HCT116 (cell line): ENCODE data around the gene DR1. TPM values are rescaled to one million over a fixed set of nuclear protein-coding genes. Genes with fewer than 3 reads are reported as not detected.

ENCODE experiments used
- ATAC-seq: fragments of 200-7000 bp; cut with Tn5 transposase; 2 replicates; pipeline ENCODE4 v1.9.1; 2020; ENCODE audit warnings: mild to moderate bottlenecking, moderate library complexity
- BruUV-seq: library from RNA; stranded (reverse); fragments of 400-500 nt; replicated peaks from 2 replicates; lab custom pipeline; 2021; lab: Mats Ljungman, UMichigan
- CTCF ChIA-PET: fragments of 300-600 bp; sonication (Branson Sonifier 250); formaldehyde crosslinking; loops from one replicate; lab custom pipeline; 2021; ENCODE audit warnings: antibody characterized with exemption; lab: Charles Lee
- POLR2A ChIA-PET: fragments of 300-600, 350-600 bp; sonication (Branson Sonifier 250); formaldehyde crosslinking; loops from one replicate; lab custom pipeline; 2021; ENCODE audit warnings: antibody characterized with exemption; lab: Charles Lee
- RAD21 ChIA-PET, 2 experiments: fragments of 300-600 bp; sonication (Branson Sonifier 250); formaldehyde crosslinking; loops; one replicate each; lab custom pipeline; 2023; ENCODE audit warnings: low total read pairs in 2 of 2; ENCODE audit not compliant: uncharacterized antibody in 2 of 2, unreplicated experiment in 2 of 2, low non-redundant PET in 1 of 2; lab: Charles Lee
- DNase-seq: peaks from one replicate; pipeline ENCODE4 v3.0.0-alpha.2; 2010; ENCODE audit warnings: low read depth, low spot score
- H2AFZ ChIP-seq: fragments of 200-600 bp; shearing (Covaris generic), sonication (generic); 2 replicates; pipeline ENCODE4 v1.6.1; 2017; ENCODE audit warnings: low read depth, mixed run types, mixed read lengths, antibody characterized with exemption, low read length; ENCODE audit not compliant: poor library complexity, severe bottlenecking
- H3K27ac ChIP-seq: 2 replicates; pipeline ENCODE4 v1.5.1; 2012; ENCODE audit warnings: low read depth, low read length
- H3K27me3 ChIP-seq: fragments of 200-600 bp; sonication (generic); 2 replicates; pipeline ENCODE4 v1.6.1; 2016; ENCODE audit warnings: mixed run types, low read length, mixed read lengths; ENCODE audit not compliant: insufficient read depth
- H3K36me3 ChIP-seq, 2 experiments: fragments of 200-500 bp in 1 of 2; fragments of 200-600 bp in 1 of 2; sonication (Bioruptor generic) in 1 of 2; sonication (generic) in 1 of 2; 2 replicates each; pipeline versions ENCODE4 v1.5.1 to v1.6.1; 2014 to 2016; ENCODE audit warnings: low read length in 2 of 2, inconsistent platforms in 1 of 2, mixed read lengths in 1 of 2, mixed run types in 1 of 2; ENCODE audit not compliant: insufficient read depth in 2 of 2, control insufficient read depth in 1 of 2
- H3K4me1 ChIP-seq, 2 experiments: fragments of 200-600 bp in 1 of 2; sonication (generic) in 1 of 2; 2 replicates each; pipeline versions ENCODE4 v1.5.1 to v1.6.1; 2012 to 2017; ENCODE audit warnings: low read length in 2 of 2, inconsistent platforms in 1 of 2, mild to moderate bottlenecking in 1 of 2, mixed read lengths in 1 of 2, mixed run types in 1 of 2, moderate library complexity in 1 of 2; ENCODE audit not compliant: insufficient read depth in 2 of 2, control insufficient read depth in 1 of 2
- H3K4me2 ChIP-seq: fragments of 200-600 bp; sonication (generic); 2 replicates; pipeline ENCODE4 v1.6.1; 2017; ENCODE audit warnings: mixed run types, low read length, mixed read lengths
- H3K4me3 ChIP-seq, 2 experiments: fragments of 200-600 bp in 1 of 2; sonication (generic) in 1 of 2; replicated peaks in 1 of 2; 2 replicates each; pipeline ENCODE4 v1.5.1; 2011 to 2016; ENCODE audit warnings: low read length in 2 of 2, control low read depth in 1 of 2, low read depth in 1 of 2, mild to moderate bottlenecking in 1 of 2, mixed read lengths in 1 of 2, mixed run types in 1 of 2
- H3K79me2 ChIP-seq: fragments of 200-600 bp; sonication (generic); 2 replicates; pipeline ENCODE4 v1.6.1; 2017; ENCODE audit warnings: mild to moderate bottlenecking, mixed run types, low read length, moderate library complexity, mixed read lengths; ENCODE audit not compliant: insufficient read depth
- H3K9ac ChIP-seq: fragments of 200-600 bp; sonication (generic); 2 replicates; pipeline ENCODE4 v1.6.1; 2016; ENCODE audit warnings: low read length, mixed read lengths
- H3K9me2 ChIP-seq: fragments of 200-600 bp; sonication (generic), shearing (Covaris generic); 2 replicates; pipeline ENCODE4 v1.6.1; 2017; ENCODE audit warnings: mixed run types, mild to moderate bottlenecking, moderate library complexity; ENCODE audit not compliant: insufficient read depth
- H3K9me3 ChIP-seq, 2 experiments: fragments of 200-500 bp in 1 of 2; fragments of 200-600 bp in 1 of 2; sonication (Bioruptor generic) in 1 of 2; sonication (generic) in 1 of 2; 2 replicates each; pipeline ENCODE4 v1.6.1; 2014 to 2017; ENCODE audit warnings: low read length in 2 of 2, mixed read lengths in 2 of 2, inconsistent platforms in 1 of 2, low read depth in 1 of 2, mild to moderate bottlenecking in 1 of 2, mixed run types in 1 of 2, moderate library complexity in 1 of 2; ENCODE audit not compliant: control insufficient read depth in 1 of 2, insufficient read depth in 1 of 2
- H4K20me1 ChIP-seq: fragments of 200-600 bp; sonication (generic), shearing (Covaris generic); 2 replicates; pipeline ENCODE4 v1.6.1; 2017; ENCODE audit warnings: mixed run types, mild to moderate bottlenecking, moderate library complexity; ENCODE audit not compliant: insufficient read depth
- ATF3 ChIP-seq: IDR thresholded peaks from 2 replicates; pipeline ENCODE4 v1.6.1; 2012
- CBX3 ChIP-seq: IDR thresholded peaks from 2 replicates; pipeline ENCODE4 v1.6.1; 2012; ENCODE audit warnings: low read depth
- CEBPB ChIP-seq: IDR thresholded peaks from 2 replicates; pipeline ENCODE4 v1.6.1; 2012; ENCODE audit warnings: low read depth
- EGR1 ChIP-seq: IDR thresholded peaks from 2 replicates; pipeline ENCODE4 v1.6.1; 2012; ENCODE audit warnings: low read depth
- ELF1 ChIP-seq: IDR thresholded peaks from 2 replicates; pipeline ENCODE4 v1.6.1; 2012; ENCODE audit warnings: low read depth, borderline replicate concordance
- EZH2phosphoT487 ChIP-seq: fragments of 200-600 bp; IDR thresholded peaks from 2 replicates; pipeline ENCODE4 v1.6.1; 2018; ENCODE audit warnings: antibody characterized with exemption, borderline replicate concordance
- FOSL1 ChIP-seq: IDR thresholded peaks from 2 replicates; pipeline ENCODE4 v1.6.1; 2012; ENCODE audit warnings: low read depth
- JUND ChIP-seq: IDR thresholded peaks from 2 replicates; pipeline ENCODE4 v1.6.1; 2012
- MAX ChIP-seq: IDR thresholded peaks from 2 replicates; pipeline ENCODE4 v1.6.1; 2012
- POLR2A ChIP-seq: IDR thresholded peaks from 2 replicates; pipeline ENCODE4 v1.7.0; 2011; ENCODE audit warnings: borderline replicate concordance; ENCODE audit not compliant: insufficient read depth, insufficient read length; ENCODE audit errors: extremely low read depth
- POLR2AphosphoS5 ChIP-seq: IDR thresholded peaks from 2 replicates; pipeline ENCODE4 v1.6.1; 2011; ENCODE audit warnings: mild to moderate bottlenecking, low read depth, low read length, moderate library complexity
- RAD21 ChIP-seq: IDR thresholded peaks from 2 replicates; pipeline ENCODE4 v1.6.1; 2012; ENCODE audit warnings: low read depth, mild to moderate bottlenecking
- SP1 ChIP-seq: IDR thresholded peaks from 2 replicates; pipeline ENCODE4 v1.6.1; 2012; ENCODE audit warnings: low read depth
- SRF ChIP-seq: IDR thresholded peaks from 2 replicates; pipeline ENCODE4 v1.6.1; 2012; ENCODE audit warnings: low read depth
- YY1 ChIP-seq: IDR thresholded peaks from 2 replicates; pipeline ENCODE4 v1.6.1; 2011; ENCODE audit warnings: low read length, low read depth, moderate library complexity, mild to moderate bottlenecking; ENCODE audit not compliant: insufficient replicate concordance; ENCODE audit errors: extremely low read depth
- ZBTB33 ChIP-seq: IDR thresholded peaks from 2 replicates; pipeline ENCODE4 v1.6.1; 2011; ENCODE audit warnings: mild to moderate bottlenecking, low read length, moderate library complexity; ENCODE audit not compliant: insufficient replicate concordance; ENCODE audit errors: extremely low read depth
- ZFX ChIP-seq: fragments of 450-650 bp; IDR thresholded peaks from 2 replicates; pipeline ENCODE4 v1.6.1; 2017
- ZNF274 ChIP-seq: fragments of 200-500 bp; sonication (Bioruptor generic); IDR thresholded peaks from 2 replicates; pipeline ENCODE4 v1.6.1; 2014; ENCODE audit warnings: mild to moderate bottlenecking, low read depth, low read length, inconsistent platforms
- intact Hi-C: fragments of 100-400 bp; cut with micrococcal nuclease; formaldehyde crosslinking; loops from 2 replicates; pipeline ENCODE4 v1.10.0; 2022
- total RNA-seq: library from RNA; stranded (reverse); gene quantifications from one replicate; pipeline ENCODE4 v1.2.1, GENCODE V29; 2021; ENCODE audit not compliant: unreplicated experiment
- TF ChIP-seq, protein P1 (sequence below): IDR thresholded peaks from 2 replicates; pipeline ENCODE4 v1.6.1; 2012; ENCODE audit warnings: low read depth

DR1 gene
- total RNA-seq, 1 experiment from 2014 or later: 73.8 TPM

DNA sequence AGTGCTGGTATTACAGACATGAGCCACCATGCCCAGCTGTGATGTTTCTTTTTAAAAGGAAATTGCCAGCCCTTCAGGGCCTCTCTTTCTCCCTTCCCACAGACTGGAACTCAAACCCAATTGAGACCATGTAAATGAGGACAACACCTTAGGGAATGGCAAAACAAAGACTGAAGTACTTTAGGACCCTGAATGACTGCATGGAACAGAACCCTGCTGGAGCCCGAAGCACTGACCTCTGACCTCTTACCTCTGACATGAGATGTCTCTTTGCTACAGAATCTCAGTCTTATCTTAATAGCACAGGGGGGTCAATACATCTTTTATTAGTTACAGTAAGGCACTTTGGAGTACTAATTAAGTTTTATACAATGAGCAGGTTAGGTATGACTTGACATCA is 15.5 kb upstream of the DR1 start:
- POLR2A ChIA-PET: no interaction called here
- RAD21 ChIA-PET: no interaction called here
- no peaks in the 10 kb centered on the region for H3K9me2 ChIP-seq
- no peak for DNase-seq
- no peaks in the 10 kb centered on the region for H4K20me1 ChIP-seq
- intact Hi-C loops: no loop called here
- no peak overlapping the region for H3K27ac ChIP-seq
- H3K4me2 ChIP-seq: no peak overlapping the region
- H3K36me3 ChIP-seq: no peaks in the 10 kb centered on the region
- no peaks in the 10 kb centered on the region for H3K27me3 ChIP-seq
- H2AFZ ChIP-seq: no peak overlapping the region
- no peak overlapping the region for H3K9ac ChIP-seq
- H3K79me2 ChIP-seq: no peaks in the 10 kb centered on the region
- peaks cover 1 to 4% of the 10 kb centered on the region in 2 experiments; a peak in 3 of 4 replicates for H3K4me1 ChIP-seq
- ATAC-seq: no peak
- CTCF ChIA-PET: interaction anchor here (0.6 to 1.1 kb wide), 2 partner anchors 15 to 25 kb away, joined by 3 read pairs; no protein-coding TSS in a partner anchor
- BruUV-seq: no TSS peak
- no peaks in the 10 kb centered on the region for H3K9me3 ChIP-seq
- TF ChIP-seq CEBPB (no peak), ZBTB33 (no peak), JUND (no peak), SRF (no peak), YY1 (no peak), ATF3 (no peak), FOSL1 (no peak), POLR2AphosphoS5 (no peak), RAD21 (no peak), ZNF274 (no peak), EZH2phosphoT487 (no peak), CBX3 (no peak), MAX (no peak), ZFX (no peak), EGR1 (no peak), SP1 (no peak), POLR2A (no peak), ELF1 (no peak)
- TF ChIP-seq, protein P1, sequence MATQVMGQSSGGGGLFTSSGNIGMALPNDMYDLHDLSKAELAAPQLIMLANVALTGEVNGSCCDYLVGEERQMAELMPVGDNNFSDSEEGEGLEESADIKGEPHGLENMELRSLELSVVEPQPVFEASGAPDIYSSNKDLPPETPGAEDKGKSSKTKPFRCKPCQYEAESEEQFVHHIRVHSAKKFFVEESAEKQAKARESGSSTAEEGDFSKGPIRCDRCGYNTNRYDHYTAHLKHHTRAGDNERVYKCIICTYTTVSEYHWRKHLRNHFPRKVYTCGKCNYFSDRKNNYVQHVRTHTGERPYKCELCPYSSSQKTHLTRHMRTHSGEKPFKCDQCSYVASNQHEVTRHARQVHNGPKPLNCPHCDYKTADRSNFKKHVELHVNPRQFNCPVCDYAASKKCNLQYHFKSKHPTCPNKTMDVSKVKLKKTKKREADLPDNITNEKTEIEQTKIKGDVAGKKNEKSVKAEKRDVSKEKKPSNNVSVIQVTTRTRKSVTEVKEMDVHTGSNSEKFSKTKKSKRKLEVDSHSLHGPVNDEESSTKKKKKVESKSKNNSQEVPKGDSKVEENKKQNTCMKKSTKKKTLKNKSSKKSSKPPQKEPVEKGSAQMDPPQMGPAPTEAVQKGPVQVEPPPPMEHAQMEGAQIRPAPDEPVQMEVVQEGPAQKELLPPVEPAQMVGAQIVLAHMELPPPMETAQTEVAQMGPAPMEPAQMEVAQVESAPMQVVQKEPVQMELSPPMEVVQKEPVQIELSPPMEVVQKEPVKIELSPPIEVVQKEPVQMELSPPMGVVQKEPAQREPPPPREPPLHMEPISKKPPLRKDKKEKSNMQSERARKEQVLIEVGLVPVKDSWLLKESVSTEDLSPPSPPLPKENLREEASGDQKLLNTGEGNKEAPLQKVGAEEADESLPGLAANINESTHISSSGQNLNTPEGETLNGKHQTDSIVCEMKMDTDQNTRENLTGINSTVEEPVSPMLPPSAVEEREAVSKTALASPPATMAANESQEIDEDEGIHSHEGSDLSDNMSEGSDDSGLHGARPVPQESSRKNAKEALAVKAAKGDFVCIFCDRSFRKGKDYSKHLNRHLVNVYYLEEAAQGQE: no peak
- H3K4me3 ChIP-seq: no peak overlapping the region
